KMS-11 (cell line): Measurements from ENCODE around the gene PNRC1.

Source experiments
- H2AFZ ChIP-seq: fragments of 200-600 bp; sonication (generic); 2 replicates; pipeline ENCODE4 v1.6.1; 2016; ENCODE audit warnings: antibody characterized with exemption, mixed run types, low read depth
- H3K27ac ChIP-seq: fragments of 200-600 bp; sonication (generic); 2 replicates; pipeline ENCODE4 v1.6.1; 2016; ENCODE audit warnings: mild to moderate bottlenecking, mixed run types
- H3K27me3 ChIP-seq: fragments of 200-600 bp; sonication (generic); 2 replicates; pipeline ENCODE4 v1.6.1; 2017; ENCODE audit warnings: mild to moderate bottlenecking, low read depth, mixed run types, moderate library complexity; ENCODE audit not compliant: insufficient read depth
- H3K36me3 ChIP-seq: fragments of 200-600 bp; sonication (generic); 2 replicates; pipeline ENCODE4 v1.6.1; 2017; ENCODE audit warnings: mild to moderate bottlenecking, mixed run types; ENCODE audit not compliant: insufficient read depth
- H3K4me1 ChIP-seq: fragments of 200-600 bp; sonication (generic); 2 replicates; pipeline ENCODE4 v1.6.1; 2016; ENCODE audit warnings: mild to moderate bottlenecking, low read depth, mixed run types; ENCODE audit not compliant: poor library complexity, severe bottlenecking
- H3K4me2 ChIP-seq: fragments of 200-600 bp; sonication (generic); 2 replicates; pipeline ENCODE4 v1.7.0; 2016; ENCODE audit warnings: mild to moderate bottlenecking, mixed run types
- H3K4me3 ChIP-seq: fragments of 200-600 bp; sonication (generic); IDR thresholded peaks from 2 replicates; pipeline ENCODE4 v1.6.1; 2017; ENCODE audit warnings: low read depth, low read length, mixed read lengths; ENCODE audit not compliant: insufficient read depth
- H3K79me2 ChIP-seq: fragments of 200-600 bp; sonication (generic); 2 replicates; pipeline ENCODE4 v1.6.1; 2016; ENCODE audit warnings: low read depth, mixed run types; ENCODE audit not compliant: insufficient read depth
- H3K9ac ChIP-seq: fragments of 200-600 bp; sonication (generic); 2 replicates; pipeline ENCODE4 v1.6.1; 2016; ENCODE audit warnings: mild to moderate bottlenecking, mixed run types
- H4K20me1 ChIP-seq: fragments of 200-600 bp; sonication (generic); 2 replicates; pipeline ENCODE4 v1.6.1; 2016; ENCODE audit warnings: mild to moderate bottlenecking, mixed run types; ENCODE audit not compliant: insufficient read depth
- CTCF ChIP-seq: fragments of 200-600 bp; sonication (generic); conservative IDR thresholded peaks from 2 replicates; pipeline ENCODE4 v1.6.1; 2017; ENCODE audit warnings: low read depth, mild to moderate bottlenecking, antibody characterized with exemption, low read length, moderate library complexity, mixed read lengths

The PNRC1 gene

GRCh38 chr6:89087881-89088280 is 7.3 kb downstream of the PNRC1 start:
- H2AFZ ChIP-seq, result no peak overlapping the region
- no peak for TF ChIP-seq CTCF
- H3K9ac ChIP-seq, result no peak overlapping the region
- no peak overlapping the region for H3K4me3 ChIP-seq
- peaks cover 16% of the 10 kb centered on the region for H3K79me2 ChIP-seq
- no peaks in the 10 kb centered on the region for H3K27me3 ChIP-seq
- H4K20me1 ChIP-seq, result peaks cover 7% of the 10 kb centered on the region; the same call in 1 of the 2 replicates
- H3K4me1 ChIP-seq, result peaks cover 18% of the 10 kb centered on the region
- no peak overlapping the region for H3K4me2 ChIP-seq
- no peaks in the 10 kb centered on the region for H3K36me3 ChIP-seq
- no peak overlapping the region for H3K27ac ChIP-seq

DNA sequence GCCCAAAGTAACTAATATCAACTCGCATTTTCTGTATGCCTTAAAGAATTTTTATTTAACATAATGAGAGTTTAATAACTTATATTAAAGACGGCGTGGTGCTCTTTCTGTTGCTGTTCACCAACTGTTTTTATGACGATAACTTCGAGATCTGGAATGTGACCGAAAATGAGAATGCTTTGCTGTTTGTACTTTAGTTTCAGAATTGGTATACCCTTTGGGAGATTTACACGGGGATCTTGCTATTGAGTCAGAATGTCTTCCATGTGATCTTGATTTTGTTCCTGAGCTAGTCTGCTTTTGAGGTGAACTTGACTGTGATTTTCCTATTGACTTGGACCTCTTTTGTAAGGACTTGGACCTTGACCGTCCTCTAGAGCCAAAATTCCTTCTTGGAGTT is 17.9 kb downstream of the PNRC1 start:
- no peak overlapping the region for H3K9ac ChIP-seq
- peaks cover 14% of the 10 kb centered on the region for H3K4me1 ChIP-seq
- peak overlapping the region; percentile 20; the same call in 1 of the 2 replicates for H3K27ac ChIP-seq
- no peaks in the 10 kb centered on the region for H3K36me3 ChIP-seq
- no peak overlapping the region for H3K4me3 ChIP-seq
- peak overlapping the region; percentile 57 for H3K4me2 ChIP-seq
- H4K20me1 ChIP-seq, result no peaks in the 10 kb centered on the region
- TF ChIP-seq CTCF, result no peak
- H3K27me3 ChIP-seq, result no peaks in the 10 kb centered on the region
- no peaks in the 10 kb centered on the region for H3K79me2 ChIP-seq
- peak overlapping the region; percentile 48 for H2AFZ ChIP-seq

DNA sequence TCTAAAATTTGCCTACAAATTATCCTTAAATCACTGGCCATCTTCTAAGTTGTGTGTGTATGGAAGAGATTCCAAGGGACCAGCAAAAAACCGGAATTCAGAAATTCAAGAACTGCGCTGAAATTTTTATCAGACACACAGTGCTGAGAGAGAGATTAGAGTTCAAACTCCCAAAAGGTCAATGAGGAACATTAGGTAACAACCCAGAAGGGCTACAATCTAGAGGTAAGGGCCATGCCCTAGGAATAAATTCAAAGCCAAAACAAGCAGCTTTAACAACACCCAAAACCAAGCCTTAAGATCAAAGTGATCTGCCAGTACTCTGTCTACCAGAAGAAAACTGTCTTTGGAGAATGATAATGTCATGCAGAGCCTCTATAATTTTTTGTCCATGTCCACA is 19.6 kb downstream of the PNRC1 start:
- Histone ChIP-seq H3K27me3 (no peaks in the 10 kb centered on the region), H3K4me1 (peaks cover 14% of the 10 kb centered on the region), H3K4me2 (no peak overlapping the region), H3K36me3 (no peaks in the 10 kb centered on the region), H2AFZ (no peak overlapping the region), H4K20me1 (no peaks in the 10 kb centered on the region), H3K79me2 (no peaks in the 10 kb centered on the region), H3K9ac (no peak overlapping the region), H3K4me3 (no peak overlapping the region), H3K27ac (no peak overlapping the region)
- no peak for TF ChIP-seq CTCF

- H3K4me2 ChIP-seq, result no peak overlapping the region
- no peak overlapping the region for H2AFZ ChIP-seq
- H3K9ac ChIP-seq, result no peak overlapping the region
- H3K27ac ChIP-seq, result no peak overlapping the region
- no peak for TF ChIP-seq CTCF
- no peaks in the 10 kb centered on the region for H3K4me1 ChIP-seq
- no peaks in the 10 kb centered on the region for H3K27me3 ChIP-seq
- no peaks in the 10 kb centered on the region for H3K79me2 ChIP-seq
- no peaks in the 10 kb centered on the region for H3K36me3 ChIP-seq
- H4K20me1 ChIP-seq, result no peaks in the 10 kb centered on the region
- no peak overlapping the region for H3K4me3 ChIP-seq
Observed at GRCh38 chr6:89110284-89110683, 29.7 kb downstream of the PNRC1 start.
